Measurements from ENCODE around the gene DUSP16. TPM values are rescaled to one million over a fixed set of nuclear protein-coding genes. Genes with fewer than 3 reads are reported as not detected.
"Not testable (repeated sequence)": the region's sequence is repeated elsewhere in the genome, so short reads cannot be mapped to it uniquely, and the experiment has no call there.

DUSP16 gene
- 3.6 TPM for polyA plus RNA-seq (2012; ENCODE audit: insufficient read depth, insufficient read length)

- H3K4me3 ChIP-seq (ENCODE audit: low read length) = peak within 1 kb of the TSS; percentile 61
- peak; percentile 69 for DNase-seq (ENCODE audit: low read depth, low spot score)
Measured at GRCh38 chr12:12562585-12563261, at the start of gene DUSP16. DUSP16 (minus strand) TSS chr12:12562863; CDS start chr12:12521098, 41,765 bp downstream.

- peak; percentile 35 for DNase-seq (ENCODE audit: low read depth, low spot score)
- peak overlapping the region; percentile 84 for H3K4me3 ChIP-seq (ENCODE audit: low read length)
Measured at GRCh38 chr12:12612358-12612757, 49.7 kb upstream of the DUSP16 start.

- peak within 1 kb of the TSS; percentile 84 for H3K4me3 ChIP-seq (ENCODE audit: low read length)
- peak; percentile 79 for DNase-seq (ENCODE audit: low read depth, low spot score)
Measured at GRCh38 chr12:12611512-12612306, 49.0 kb upstream of the DUSP16 start, which contains the start of gene CREBL2. CREBL2 (plus strand) TSS chr12:12611876; CDS start chr12:12612173, 297 bp downstream.

GRCh38 chr12:12610711-12611110, 48.0 kb upstream of the DUSP16 start:
- no peak for DNase-seq (ENCODE audit: low read depth, low spot score)
- peak overlapping the region; percentile 84 for H3K4me3 ChIP-seq (ENCODE audit: low read length)

- no peak for DNase-seq (ENCODE audit: low read depth, low spot score)
- no peak overlapping the region for H3K4me3 ChIP-seq (ENCODE audit: low read length)
Measured at GRCh38 chr12:12609692-12610091, 47.0 kb upstream of the DUSP16 start.

GRCh38 chr12:12608557-12608957, 45.9 kb upstream of the DUSP16 start:
- DNase-seq (ENCODE audit: low read depth, low spot score) = no peak
- H3K4me3 ChIP-seq (ENCODE audit: low read length) = no peak overlapping the region

GRCh38 chr12:12606781-12607589, 44.3 kb upstream of the DUSP16 start:
- H3K4me3 ChIP-seq (ENCODE audit: low read length) = no peak overlapping the region
- no peak for DNase-seq (ENCODE audit: low read depth, low spot score)

GRCh38 chr12:12604740-12605139, 42.1 kb upstream of the DUSP16 start:
- no peak for DNase-seq (ENCODE audit: low read depth, low spot score)
- H3K4me3 ChIP-seq (ENCODE audit: low read length) = no peak overlapping the region

GRCh38 chr12:12600659-12601058, 38.0 kb upstream of the DUSP16 start:
- DNase-seq (ENCODE audit: low read depth, low spot score) = no peak
- no peak overlapping the region for H3K4me3 ChIP-seq (ENCODE audit: low read length)

- DNase-seq (ENCODE audit: low read depth, low spot score) = no peak
- H3K4me3 ChIP-seq (ENCODE audit: low read length) = no peak overlapping the region
Measured at GRCh38 chr12:12599750-12600643, 37.3 kb upstream of the DUSP16 start.

GRCh38 chr12:12598864-12599263, 36.2 kb upstream of the DUSP16 start:
- no peak for DNase-seq (ENCODE audit: low read depth, low spot score)
- H3K4me3 ChIP-seq (ENCODE audit: low read length) = no peak overlapping the region

GRCh38 chr12:12596598-12596997, 33.9 kb upstream of the DUSP16 start:
- not testable (repeated sequence) for DNase-seq (ENCODE audit: low read depth, low spot score)

GRCh38 chr12:12595929-12596328, 33.3 kb upstream of the DUSP16 start:
- not testable (repeated sequence) for H3K4me3 ChIP-seq (ENCODE audit: low read length); DNase-seq (ENCODE audit: low read depth, low spot score)

More at GRCh38 chr12:12596598-12596997, 33.9 kb upstream of the DUSP16 start:
- H3K4me3 ChIP-seq (ENCODE audit: low read length) = not testable (repeated sequence)

- DNase-seq (ENCODE audit: low read depth, low spot score) = no peak
- no peak overlapping the region for H3K4me3 ChIP-seq (ENCODE audit: low read length)
Measured at GRCh38 chr12:12592930-12593329, 30.3 kb upstream of the DUSP16 start.

GRCh38 chr12:12590961-12591360, 28.3 kb upstream of the DUSP16 start:
- DNase-seq (ENCODE audit: low read depth, low spot score) = no peak

GRCh38 chr12:12588436-12588835, 25.8 kb upstream of the DUSP16 start:
- not testable (repeated sequence) for H3K4me3 ChIP-seq (ENCODE audit: low read length); DNase-seq (ENCODE audit: low read depth, low spot score)

More at GRCh38 chr12:12590961-12591360, 28.3 kb upstream of the DUSP16 start:
- H3K4me3 ChIP-seq (ENCODE audit: low read length) = no peak overlapping the region

GRCh38 chr12:12587878-12588277, 25.2 kb upstream of the DUSP16 start:
- no peak for DNase-seq (ENCODE audit: low read depth, low spot score)
- no peak overlapping the region for H3K4me3 ChIP-seq (ENCODE audit: low read length)

GRCh38 chr12:12586879-12587675, 24.4 kb upstream of the DUSP16 start:
- DNase-seq (ENCODE audit: low read depth, low spot score) = no peak
- no peak overlapping the region for H3K4me3 ChIP-seq (ENCODE audit: low read length)
